CD4-positive, alpha-beta T cell (primary cell): ENCODE data around the gene NUAK1. TPM values are rescaled to one million over a fixed set of nuclear protein-coding genes. Genes with fewer than 3 reads are reported as not detected.
A peak's percentile ranks its signal among the peaks of the same experiment; 100 is the strongest.

ENCODE experiments used
- ATAC-seq: fragments of 200-7000 bp; cut with Tn5 transposase; one replicate; pipeline ENCODE4 v1.10.0; 2022; ENCODE audit warnings: mild to moderate bottlenecking; ENCODE audit not compliant: poor library complexity
- CTCF ChIA-PET: fragments of 350-600 bp; sonication (Branson Sonifier 250); formaldehyde crosslinking; loops from one replicate; lab custom pipeline; 2021; ENCODE audit warnings: antibody characterized with exemption, inconsistent platforms; lab: Charles Lee
- POLR2A ChIA-PET: fragments of 350-600 bp; sonication (Branson Sonifier 250); formaldehyde crosslinking; loops from one replicate; lab custom pipeline; 2021; ENCODE audit warnings: antibody characterized with exemption, inconsistent platforms; lab: Charles Lee
- DNase-seq, 14 experiments: peaks; one replicate each; pipeline ENCODE4 v3.0.0-alpha.2; 2013 to 2020; ENCODE audit warnings: mixed read lengths in 2 of 14
- H3K27ac ChIP-seq, 2 donors: one replicate each; pipeline versions ENCODE4 v1.5.1 to v1.7.0; 2013; ENCODE audit warnings: low read length in 2 of 2, low read depth in 1 of 2, mild to moderate bottlenecking in 1 of 2
- H3K27me3 ChIP-seq, 2 experiments: 1 replicate in 1 of 2; 2 replicates in 1 of 2; pipeline versions ENCODE4 v1.6.1 to v1.7.0; 2013; ENCODE audit warnings: low read length in 2 of 2, control low read depth in 1 of 2, mild to moderate bottlenecking in 1 of 2, moderate library complexity in 1 of 2; ENCODE audit not compliant: insufficient read depth in 2 of 2, control insufficient read depth in 1 of 2
- H3K36me3 ChIP-seq: one replicate; pipeline ENCODE4 v1.6.1; 2013; ENCODE audit warnings: low read length, control low read depth; ENCODE audit not compliant: insufficient read depth
- H3K4me1 ChIP-seq: one replicate; pipeline ENCODE4 v1.6.1; 2013; ENCODE audit warnings: low read length, control low read depth; ENCODE audit not compliant: insufficient read depth
- H3K4me3 ChIP-seq: one replicate; pipeline ENCODE4 v1.5.1; 2013; ENCODE audit warnings: mild to moderate bottlenecking, low read length, moderate library complexity
- H3K9me3 ChIP-seq, 2 experiments: 1 replicate in 1 of 2; 2 replicates in 1 of 2; pipeline versions ENCODE4 v1.6.1 to v1.7.0; 2013; ENCODE audit warnings: low read length in 2 of 2, mild to moderate bottlenecking in 2 of 2, control low read depth in 1 of 2, moderate library complexity in 1 of 2; ENCODE audit not compliant: control insufficient read depth in 1 of 2, insufficient read depth in 1 of 2
- H3K27ac Mint-ChIP-seq: one replicate; pipeline ENCODE4 v1.8.0; 2020; ENCODE audit warnings: mixed read lengths
- H3K27me3 Mint-ChIP-seq: one replicate; pipeline ENCODE4 v1.8.0; 2021; ENCODE audit warnings: mixed read lengths
- H3K36me3 Mint-ChIP-seq: one replicate; pipeline ENCODE4 v1.8.0; 2021; ENCODE audit warnings: low read depth, mixed read lengths
- H3K4me1 Mint-ChIP-seq: one replicate; pipeline ENCODE4 v1.8.0; 2021; ENCODE audit warnings: low read depth, mixed read lengths
- H3K4me3 Mint-ChIP-seq: one replicate; pipeline ENCODE4 v1.8.0; 2020; ENCODE audit warnings: mild to moderate bottlenecking, mixed read lengths
- H3K9me3 Mint-ChIP-seq: one replicate; pipeline ENCODE4 v1.8.0; 2020; ENCODE audit warnings: mixed read lengths
- intact Hi-C, 2 experiments: fragments of 100-400 bp; cut with DNase I in 1 of 2; cut with micrococcal nuclease in 1 of 2; formaldehyde crosslinking; loops; one replicate each; pipeline versions ENCODE4 v1.15.1 to v1.9.0; 2023 to 2025; cut with DNase I, micrococcal nuclease
- total RNA-seq, 174 experiments: library from RNA in 2 of 174; stranded (reverse) in 2 of 174; gene quantifications; one replicate each; pipeline ENCODE4 v1.2.3 and lab custom pipeline; 2021 to 2026
- TF ChIP-seq, protein P1 (sequence below): fragments of 200-600 bp; IDR thresholded peaks from one replicate; pipeline ENCODE4 v1.8.0; 2022; ENCODE audit warnings: antibody characterized with exemption, mild to moderate bottlenecking

NUAK1 gene
- total RNA-seq, 2 experiments from 2014 or later, result 0.16 TPM; not detected in 1

- no peak for ATAC-seq
- POLR2A ChIA-PET, result no interaction called here
- Mint-ChIP-seq H3K27me3 (peaks cover 84% of the 10 kb centered on the region), H3K4me3 (peak overlapping the region; percentile 46), H3K27ac (no peak overlapping the region), H3K9me3 (no peaks in the 10 kb centered on the region), H3K4me1 (peaks cover 14% of the 10 kb centered on the region), H3K36me3 (no peaks in the 10 kb centered on the region)
- Histone ChIP-seq H3K4me1 (peaks cover 21% of the 10 kb centered on the region), H3K9me3 (peaks cover 0 to 6% of the 10 kb centered on the region in 2 experiments), H3K27ac (no peak overlapping the region), H3K36me3 (no peaks in the 10 kb centered on the region), H3K27me3 (peaks cover 39 to 62% of the 10 kb centered on the region in 2 experiments), H3K4me3 (no peak overlapping the region)
- TF ChIP-seq, protein P1, sequence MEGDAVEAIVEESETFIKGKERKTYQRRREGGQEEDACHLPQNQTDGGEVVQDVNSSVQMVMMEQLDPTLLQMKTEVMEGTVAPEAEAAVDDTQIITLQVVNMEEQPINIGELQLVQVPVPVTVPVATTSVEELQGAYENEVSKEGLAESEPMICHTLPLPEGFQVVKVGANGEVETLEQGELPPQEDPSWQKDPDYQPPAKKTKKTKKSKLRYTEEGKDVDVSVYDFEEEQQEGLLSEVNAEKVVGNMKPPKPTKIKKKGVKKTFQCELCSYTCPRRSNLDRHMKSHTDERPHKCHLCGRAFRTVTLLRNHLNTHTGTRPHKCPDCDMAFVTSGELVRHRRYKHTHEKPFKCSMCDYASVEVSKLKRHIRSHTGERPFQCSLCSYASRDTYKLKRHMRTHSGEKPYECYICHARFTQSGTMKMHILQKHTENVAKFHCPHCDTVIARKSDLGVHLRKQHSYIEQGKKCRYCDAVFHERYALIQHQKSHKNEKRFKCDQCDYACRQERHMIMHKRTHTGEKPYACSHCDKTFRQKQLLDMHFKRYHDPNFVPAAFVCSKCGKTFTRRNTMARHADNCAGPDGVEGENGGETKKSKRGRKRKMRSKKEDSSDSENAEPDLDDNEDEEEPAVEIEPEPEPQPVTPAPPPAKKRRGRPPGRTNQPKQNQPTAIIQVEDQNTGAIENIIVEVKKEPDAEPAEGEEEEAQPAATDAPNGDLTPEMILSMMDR, result peak; percentile 83
- intact Hi-C loops, result loop anchor here (1.0 to 5.0 kb wide), 2 partner anchors 716 to 1934 kb away; no protein-coding TSS in a partner anchor
- CTCF ChIA-PET, result interaction anchor here (0.8 to 1.0 kb wide), 2 partner anchors 715 to 716 kb away, joined by 3 read pairs; no protein-coding TSS in a partner anchor
- peak; percentile 44 to 78 (median 62) for DNase-seq
These were observed 2.5 kb downstream of the NUAK1 start for GRCh38 chr12:106136263-106136662.

- ATAC-seq (no peak), DNase-seq (no peak)
- TF ChIP-seq, protein P1, result no peak
- ChIA-PET POLR2A (no interaction called here), CTCF (interaction anchor here (0.8 kb wide), 1 partner anchor 715 kb away, joined by 3 read pairs; no protein-coding TSS in a partner anchor)
- peaks cover 14% of the 10 kb centered on the region for H3K4me1 Mint-ChIP-seq
- Histone ChIP-seq H3K9me3 (peaks cover 0 to 6% of the 10 kb centered on the region in 2 experiments), H3K36me3 (no peaks in the 10 kb centered on the region), H3K4me3 (no peak overlapping the region), H3K27me3 (peaks cover 37 to 57% of the 10 kb centered on the region in 2 experiments), H3K27ac (no peak overlapping the region), H3K4me1 (peaks cover 21% of the 10 kb centered on the region)
- no peaks in the 10 kb centered on the region for H3K9me3 Mint-ChIP-seq
- intact Hi-C loops, result loop anchor here (1.0 to 5.0 kb wide), 2 partner anchors 715 to 1933 kb away; no protein-coding TSS in a partner anchor
- no peaks in the 10 kb centered on the region for H3K36me3 Mint-ChIP-seq
- peaks cover 84% of the 10 kb centered on the region for H3K27me3 Mint-ChIP-seq
- no peak overlapping the region for H3K27ac Mint-ChIP-seq
- no peak overlapping the region for H3K4me3 Mint-ChIP-seq
These were observed 3.0 kb downstream of the NUAK1 start for GRCh38 chr12:106135781-106136180.

DNA sequence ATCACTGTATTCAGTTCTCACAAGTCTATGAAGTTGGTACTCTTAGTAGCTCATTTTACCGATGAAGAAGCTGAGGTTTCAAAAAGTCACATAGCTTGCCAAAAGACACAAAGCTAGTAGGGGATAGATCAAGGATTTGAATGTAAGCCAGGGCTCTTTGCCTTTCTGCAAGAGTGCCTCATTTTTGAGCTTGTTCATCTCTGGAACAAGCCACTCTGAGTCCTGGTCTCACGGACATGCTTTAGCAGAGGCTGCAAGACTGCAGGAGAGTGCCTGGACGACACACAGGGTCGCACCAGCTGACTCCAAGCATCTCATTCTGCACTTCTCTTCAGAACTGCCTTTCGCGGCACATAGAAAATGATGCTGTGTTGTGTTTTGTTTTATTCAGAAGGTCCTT is 3.7 kb downstream of the NUAK1 start:
- Mint-ChIP-seq H3K4me3 (no peak overlapping the region), H3K36me3 (no peaks in the 10 kb centered on the region), H3K27me3 (peaks cover 84% of the 10 kb centered on the region), H3K27ac (no peak overlapping the region), H3K9me3 (no peaks in the 10 kb centered on the region), H3K4me1 (peaks cover 14% of the 10 kb centered on the region)
- TF ChIP-seq, protein P1, result no peak
- H3K4me1 ChIP-seq, result peaks cover 21% of the 10 kb centered on the region
- H3K36me3 ChIP-seq, result no peaks in the 10 kb centered on the region
- DNase-seq (no peak), ATAC-seq (no peak)
- H3K9me3 ChIP-seq, result peaks cover 0 to 6% of the 10 kb centered on the region in 2 experiments
- H3K27ac ChIP-seq, result no peak overlapping the region
- H3K27me3 ChIP-seq, result peaks cover 30 to 50% of the 10 kb centered on the region in 2 experiments
- intact Hi-C loops, result loop anchor here in 1 of 2 experiments (1.0 to 5.0 kb wide), 2 partner anchors 715 to 1933 kb away; no protein-coding TSS in a partner anchor
- ChIA-PET CTCF (no interaction called here), POLR2A (no interaction called here)
- no peak overlapping the region for H3K4me3 ChIP-seq
